Duodenal mucosa (tissue), 2 donors: ENCODE results near the gene MYL2.

ENCODE experiments used
- H3K27ac ChIP-seq: one replicate; pipeline ENCODE4 v1.7.0; 2013; ENCODE audit warnings: low read depth, low read length
- H3K27me3 ChIP-seq, 2 donors: one replicate each; pipeline ENCODE4 v1.7.0; 2013; ENCODE audit warnings: low read length in 2 of 2, control low read depth in 1 of 2; ENCODE audit not compliant: insufficient read depth in 2 of 2, control insufficient read depth in 1 of 2
- H3K36me3 ChIP-seq, 2 donors: one replicate each; pipeline ENCODE4 v1.7.0; 2013; ENCODE audit warnings: low read length in 2 of 2, control low read depth in 1 of 2; ENCODE audit not compliant: insufficient read depth in 2 of 2, control insufficient read depth in 1 of 2
- H3K4me1 ChIP-seq, 2 donors: one replicate each; pipeline ENCODE4 v1.7.0; 2013; ENCODE audit warnings: low read length in 2 of 2, control low read depth in 1 of 2; ENCODE audit not compliant: insufficient read depth in 2 of 2, control insufficient read depth in 1 of 2
- H3K4me3 ChIP-seq, 2 donors: one replicate each; pipeline ENCODE4 v1.7.0; 2013; ENCODE audit warnings: low read length in 2 of 2, low read depth in 1 of 2
- H3K9ac ChIP-seq, 2 donors: one replicate each; pipeline ENCODE4 v1.7.0; 2013; ENCODE audit warnings: low read length in 2 of 2, low read depth in 1 of 2
- H3K9me3 ChIP-seq, 2 donors: one replicate each; pipeline ENCODE4 v1.7.0; 2013; ENCODE audit warnings: low read length in 2 of 2, control low read depth in 1 of 2; ENCODE audit not compliant: control insufficient read depth in 1 of 2

MYL2 gene

GRCh38 chr12:110917467-110917866, 2.9 kb downstream of the MYL2 start:
- Histone ChIP-seq H3K27ac (no peak overlapping the region), H3K4me3 (no peak overlapping the region), H3K4me1 (no peaks in the 10 kb centered on the region), H3K9ac (no peak overlapping the region), H3K9me3 (no peaks in the 10 kb centered on the region), H3K36me3 (no peaks in the 10 kb centered on the region), H3K27me3 (no peaks in the 10 kb centered on the region)

GRCh38 chr12:110916295-110916875, 4.0 kb downstream of the MYL2 start:
- Histone ChIP-seq H3K27me3 (no peaks in the 10 kb centered on the region), H3K9ac (no peak overlapping the region), H3K36me3 (no peaks in the 10 kb centered on the region), H3K4me1 (no peaks in the 10 kb centered on the region), H3K4me3 (no peak overlapping the region), H3K27ac (no peak overlapping the region), H3K9me3 (no peaks in the 10 kb centered on the region)

DNA sequence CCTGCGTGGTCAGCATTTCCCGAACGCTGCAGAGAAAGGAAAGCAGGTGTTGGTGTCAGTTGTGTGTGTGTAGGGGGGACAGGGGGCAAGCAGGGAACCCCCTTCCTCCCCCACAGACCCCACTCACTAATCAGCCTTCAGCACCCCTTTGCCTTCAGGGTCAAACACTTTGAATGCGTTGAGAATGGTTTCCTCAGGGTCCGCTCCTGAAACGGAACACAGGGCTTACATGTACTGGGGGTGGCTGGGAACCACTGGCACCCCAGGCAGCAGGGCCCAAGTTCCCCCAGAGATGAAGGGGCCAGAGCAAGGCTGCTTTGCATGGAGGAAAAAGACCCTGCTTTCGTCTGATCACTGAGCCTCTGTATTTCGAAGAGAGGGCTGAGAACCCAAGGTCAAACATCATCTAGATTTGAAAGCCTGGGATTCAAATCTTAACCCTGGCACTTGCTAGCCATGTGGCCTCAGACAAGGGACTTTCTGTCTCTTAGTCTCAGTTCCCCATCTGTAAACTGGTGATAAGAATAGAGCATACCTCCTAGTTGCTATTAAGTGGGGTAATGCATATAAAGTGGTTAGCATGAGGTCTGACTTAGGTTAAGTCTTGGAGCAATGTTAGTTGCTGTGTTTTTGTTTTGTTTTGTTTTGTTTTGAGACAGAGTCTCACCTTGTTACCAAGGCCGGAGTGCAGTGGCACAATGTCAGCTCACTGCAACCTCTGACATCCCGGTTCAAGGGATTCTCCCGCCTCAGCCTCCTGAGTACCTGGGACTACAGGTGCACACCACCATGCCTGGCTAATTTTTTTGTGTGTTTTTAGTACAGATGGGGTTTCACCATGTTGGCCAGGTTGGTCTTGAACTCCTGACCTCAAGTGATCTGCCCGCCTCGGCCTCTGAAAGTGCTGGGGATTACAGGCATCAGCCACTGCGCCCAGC, 7.0 kb downstream of the MYL2 start:
- H3K36me3 ChIP-seq: no peaks in the 10 kb centered on the region
- no peak overlapping the region for H3K27ac ChIP-seq
- H3K4me1 ChIP-seq: no peaks in the 10 kb centered on the region
- H3K27me3 ChIP-seq: no peaks in the 10 kb centered on the region
- no peak overlapping the region for H3K4me3 ChIP-seq
- H3K9me3 ChIP-seq: no peaks in the 10 kb centered on the region
- H3K9ac ChIP-seq: no peak overlapping the region

- Histone ChIP-seq H3K9ac (no peak overlapping the region), H3K27ac (no peak overlapping the region), H3K27me3 (no peaks in the 10 kb centered on the region), H3K36me3 (no peaks in the 10 kb centered on the region), H3K4me3 (no peak overlapping the region), H3K4me1 (no peaks in the 10 kb centered on the region), H3K9me3 (no peaks in the 10 kb centered on the region)
Observed at GRCh38 chr12:110912263-110912662, 8.1 kb downstream of the MYL2 start.

- Histone ChIP-seq H3K9ac (no peak overlapping the region), H3K4me1 (no peaks in the 10 kb centered on the region), H3K27ac (no peak overlapping the region), H3K9me3 (no peaks in the 10 kb centered on the region), H3K36me3 (no peaks in the 10 kb centered on the region), H3K4me3 (no peak overlapping the region), H3K27me3 (no peaks in the 10 kb centered on the region)
Observed at GRCh38 chr12:110908377-110909152, 11.8 kb downstream of the MYL2 start.

- Histone ChIP-seq H3K36me3 (no peaks in the 10 kb centered on the region), H3K9me3 (no peaks in the 10 kb centered on the region), H3K27ac (no peak overlapping the region), H3K4me1 (no peaks in the 10 kb centered on the region), H3K9ac (no peak overlapping the region), H3K4me3 (no peak overlapping the region), H3K27me3 (no peaks in the 10 kb centered on the region)
Observed at GRCh38 chr12:110907583-110907982, 12.8 kb downstream of the MYL2 start.

DNA sequence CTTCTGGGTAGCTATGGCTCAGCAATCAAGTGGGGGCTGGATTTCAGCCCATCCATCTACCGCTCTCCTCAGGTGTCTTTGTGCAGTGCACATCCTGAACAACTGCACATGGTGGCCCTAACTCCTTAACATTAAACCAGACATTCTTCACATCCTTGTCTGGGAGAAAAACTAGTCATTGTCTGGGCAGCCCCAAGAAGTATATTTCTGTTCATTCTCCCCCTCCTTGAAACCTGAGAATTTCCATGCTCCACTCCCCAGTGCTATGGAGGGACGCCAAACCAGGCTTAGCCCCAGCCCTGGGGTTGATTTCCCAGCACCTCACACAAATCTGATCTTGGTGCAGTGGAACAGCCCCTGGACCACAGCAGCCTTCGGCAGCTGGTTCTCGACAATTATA, 13.4 kb downstream of the MYL2 start:
- H3K27ac ChIP-seq: no peak overlapping the region
- no peak overlapping the region for H3K4me3 ChIP-seq

DNA sequence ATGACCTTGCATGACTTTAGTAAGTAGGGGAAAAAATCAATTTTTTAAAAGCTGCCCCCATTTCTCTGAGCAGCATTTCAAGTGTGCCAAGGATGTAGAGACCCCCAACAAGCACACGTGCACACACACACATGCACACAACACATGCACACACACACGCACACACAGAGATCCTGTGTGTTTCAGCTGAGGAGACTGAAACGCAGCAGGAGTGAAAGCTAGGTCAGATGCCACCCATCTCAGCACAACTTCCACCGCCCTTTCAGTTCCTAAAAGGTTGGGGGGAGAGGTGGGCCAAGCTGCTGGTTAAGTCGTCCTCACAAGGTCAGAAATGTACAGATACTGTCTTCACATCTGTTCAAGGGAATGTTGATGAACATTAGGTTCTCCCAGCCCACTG, 13.9 kb downstream of the MYL2 start:
- no peaks in the 10 kb centered on the region for H3K9me3 ChIP-seq
- no peak overlapping the region for H3K4me3 ChIP-seq
- no peak overlapping the region for H3K9ac ChIP-seq
- no peaks in the 10 kb centered on the region for H3K27me3 ChIP-seq
- H3K27ac ChIP-seq: no peak overlapping the region
- no peaks in the 10 kb centered on the region for H3K4me1 ChIP-seq
- no peaks in the 10 kb centered on the region for H3K36me3 ChIP-seq

More for the DNA sequence above, 13.4 kb downstream of the MYL2 start:
- Histone ChIP-seq H3K4me1 (no peaks in the 10 kb centered on the region), H3K36me3 (no peaks in the 10 kb centered on the region), H3K27me3 (no peaks in the 10 kb centered on the region), H3K9me3 (no peaks in the 10 kb centered on the region), H3K9ac (no peak overlapping the region)

GRCh38 chr12:110906083-110906482, 14.3 kb downstream of the MYL2 start:
- Histone ChIP-seq H3K4me1 (no peaks in the 10 kb centered on the region), H3K27ac (no peak overlapping the region), H3K36me3 (no peaks in the 10 kb centered on the region), H3K4me3 (no peak overlapping the region), H3K9ac (no peak overlapping the region), H3K9me3 (no peaks in the 10 kb centered on the region), H3K27me3 (no peaks in the 10 kb centered on the region)

- H3K27ac ChIP-seq: no peak overlapping the region
- no peaks in the 10 kb centered on the region for H3K36me3 ChIP-seq
- no peaks in the 10 kb centered on the region for H3K4me1 ChIP-seq
- no peaks in the 10 kb centered on the region for H3K27me3 ChIP-seq
- no peak overlapping the region for H3K9ac ChIP-seq
- no peak overlapping the region for H3K4me3 ChIP-seq
- no peaks in the 10 kb centered on the region for H3K9me3 ChIP-seq
Observed at GRCh38 chr12:110903511-110903910, 16.9 kb downstream of the MYL2 start.
